ENCODE measurements around the gene TUBA3E. TPM values are rescaled to one million over a fixed set of nuclear protein-coding genes. Genes with fewer than 3 reads are reported as not detected.
A peak's percentile ranks its signal among the peaks of the same experiment; 100 is the strongest.
"Not testable (repeated sequence)": the region's sequence is repeated elsewhere in the genome, so short reads cannot be mapped to it uniquely, and the experiment has no call there.

Gene TUBA3E
- polyA plus RNA-seq, 2 of the 4 experiments (the other 2 are of a cell fraction): not detected

DNA sequence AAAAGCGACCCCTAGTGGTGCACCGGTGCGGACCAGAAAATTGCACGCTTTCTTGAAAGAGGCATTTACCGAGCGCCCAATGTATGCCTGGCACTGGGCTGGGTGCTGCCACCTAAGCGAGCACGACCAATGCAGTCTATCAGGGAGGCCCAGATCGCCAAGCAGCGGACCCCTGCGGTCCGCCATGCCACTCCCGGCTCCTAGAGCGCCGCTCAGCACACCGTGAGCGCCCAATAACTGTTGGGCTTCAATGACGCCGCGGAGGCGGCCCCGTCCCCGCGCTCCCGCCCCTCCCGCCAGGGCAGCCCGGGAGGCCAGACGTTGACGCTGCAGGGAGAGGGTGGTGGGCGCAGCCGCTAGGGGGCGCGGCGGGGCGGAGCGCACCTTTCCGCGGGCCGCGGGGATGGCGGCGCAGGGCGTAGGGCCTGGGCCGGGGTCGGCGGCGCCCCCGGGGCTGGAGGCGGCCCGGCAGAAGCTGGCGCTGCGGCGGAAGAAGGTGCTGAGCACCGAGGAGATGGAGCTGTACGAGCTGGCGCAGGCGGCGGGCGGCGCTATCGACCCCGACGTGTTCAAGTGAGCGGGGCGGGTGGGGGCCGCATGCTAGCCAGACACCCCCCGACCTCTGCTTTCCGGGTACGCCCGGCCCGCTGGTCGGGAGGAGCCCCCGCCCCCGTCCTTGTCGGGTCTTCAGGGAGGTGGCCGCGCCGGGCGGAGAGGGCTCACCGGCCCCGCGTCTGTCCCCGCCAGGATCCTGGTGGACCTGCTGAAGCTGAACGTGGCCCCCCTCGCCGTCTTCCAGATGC is 16.2 kb downstream of the TUBA3E start, which contains the start of gene MZT2B:
MZT2B (plus strand) TSS at position 383 of the 803 bp plus-strand sequence; CDS start at position 404, 21 bp downstream.
- FAIRE-seq: not testable (repeated sequence)

DNA sequence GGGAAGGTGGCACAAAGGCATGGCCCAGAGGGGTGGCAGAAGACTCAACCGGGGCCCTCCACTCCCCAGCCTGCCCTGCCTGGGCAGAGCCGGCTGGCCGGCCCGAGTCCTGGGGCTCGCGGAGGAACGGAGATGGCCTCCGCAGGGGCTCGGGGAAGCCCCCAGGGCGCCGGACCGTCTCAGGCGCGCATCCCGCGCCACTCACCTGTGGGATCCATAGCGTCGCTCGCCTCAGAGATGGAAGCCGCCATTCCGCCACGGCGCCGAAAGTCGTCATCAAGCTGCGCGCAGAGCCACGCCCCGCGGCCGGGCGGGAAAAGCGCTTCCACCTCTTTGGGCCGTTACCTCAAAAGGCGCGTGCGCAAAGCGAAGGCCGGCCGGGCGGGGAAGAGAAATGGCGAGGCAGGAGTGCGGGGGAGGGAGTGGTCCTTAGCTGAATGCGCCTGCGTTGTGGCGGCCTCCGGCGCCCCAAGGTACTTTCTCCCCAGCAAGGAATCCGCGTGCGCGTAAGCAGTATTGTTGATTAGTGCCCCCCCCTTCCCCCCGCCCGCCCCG is 16.8 kb downstream of the TUBA3E start, which contains the start of gene SMPD4:
SMPD4 (minus strand) TSS at position 278 of the 555 bp plus-strand sequence. CDS start 5,010 bp downstream, outside the sequence.
- peak; percentile 43 to 97 for DNase-seq (ENCODE audit: low read depth in 1 of 2, low spot score in 1 of 2)
- POLR2A ChIA-PET: interaction anchor here (0.6 to 2.1 kb wide), 6 partner anchors 16 to 161 kb away, joined by 3 to 24 read pairs (median 5); partner anchors contain the start of gene IMP4

More for the DNA sequence above, 16.2 kb downstream of the TUBA3E start, which contains the start of gene MZT2B:
- H3K4me1 ChIP-seq; H3K9me3 ChIP-seq; TF ChIP-seq FOSL2 (IDR thresholded peaks at IDR 0.05): not testable (repeated sequence)
- ATAC-seq (peak; percentile 83 to 91), DNase-seq (ENCODE audit: low read depth in 1 of 2, low spot score in 1 of 2) (peak; percentile 68 to 87)
- ChIA-PET CTCF (interaction anchor here (0.7 to 6.0 kb wide), 8 partner anchors 11 to 160 kb away, joined by 3 to 96 read pairs (median 6); partner anchors contain the start of gene IMP4), POLR2A (interaction anchor here (0.8 to 2.1 kb wide), 5 partner anchors 16 to 160 kb away, joined by 3 to 24 read pairs (median 5); partner anchors contain the start of gene IMP4)
- TF ChIP-seq ZFP36 (IDR thresholded peaks at IDR 0.05; ENCODE audit: borderline replicate concordance, partially characterized antibody) (peak; percentile 24), FOSL2 (CRISPR knock-in tag; IDR thresholded peaks at IDR 0.05) (0 out of 2 replicates have a peak, but pooled peaks have one; percentile 5), SMC3 (IDR thresholded peaks at IDR 0.05) (peak; percentile 76), PHF8 (IDR thresholded peaks at IDR 0.05; ENCODE audit: borderline replicate concordance, low read depth) (peak; percentile 42; the same call in 1 of the 2 replicates), POLR2A (IDR thresholded peaks at IDR 0.05; ENCODE audit: low read length) (peak; percentile 52), RAD21 (conservative IDR thresholded peaks at IDR 0.05 in 1 of 2, IDR thresholded peaks at IDR 0.05 in 1 of 2) (peak; percentile 35 to 50; a peak in 2 of 5 replicates), MAZ (IDR thresholded peaks at IDR 0.05; ENCODE audit: borderline replicate concordance, low read depth, low read length) (peak; percentile 19; the same call in 1 of the 2 replicates), JUN (IDR thresholded peaks at IDR 0.05) (peak; percentile 54 to 71; a peak in 3 of 5 replicates)
- TF ChIP-seq, protein P1, sequence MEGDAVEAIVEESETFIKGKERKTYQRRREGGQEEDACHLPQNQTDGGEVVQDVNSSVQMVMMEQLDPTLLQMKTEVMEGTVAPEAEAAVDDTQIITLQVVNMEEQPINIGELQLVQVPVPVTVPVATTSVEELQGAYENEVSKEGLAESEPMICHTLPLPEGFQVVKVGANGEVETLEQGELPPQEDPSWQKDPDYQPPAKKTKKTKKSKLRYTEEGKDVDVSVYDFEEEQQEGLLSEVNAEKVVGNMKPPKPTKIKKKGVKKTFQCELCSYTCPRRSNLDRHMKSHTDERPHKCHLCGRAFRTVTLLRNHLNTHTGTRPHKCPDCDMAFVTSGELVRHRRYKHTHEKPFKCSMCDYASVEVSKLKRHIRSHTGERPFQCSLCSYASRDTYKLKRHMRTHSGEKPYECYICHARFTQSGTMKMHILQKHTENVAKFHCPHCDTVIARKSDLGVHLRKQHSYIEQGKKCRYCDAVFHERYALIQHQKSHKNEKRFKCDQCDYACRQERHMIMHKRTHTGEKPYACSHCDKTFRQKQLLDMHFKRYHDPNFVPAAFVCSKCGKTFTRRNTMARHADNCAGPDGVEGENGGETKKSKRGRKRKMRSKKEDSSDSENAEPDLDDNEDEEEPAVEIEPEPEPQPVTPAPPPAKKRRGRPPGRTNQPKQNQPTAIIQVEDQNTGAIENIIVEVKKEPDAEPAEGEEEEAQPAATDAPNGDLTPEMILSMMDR (IDR thresholded peaks at IDR 0.05): peak; percentile 78
- H3K4me3 ChIP-seq: peak within 1 kb of the TSS; percentile 99
- peak within 1 kb of the TSS; percentile 98 for H3K4me2 ChIP-seq
- WGBS (ENCODE audit: missing lambda C conversion rate): 0% methylated on average over 14 of the region's 86 CpGs
- H3K27ac ChIP-seq: peak within 1 kb of the TSS; percentile 93 to 99

DNA sequence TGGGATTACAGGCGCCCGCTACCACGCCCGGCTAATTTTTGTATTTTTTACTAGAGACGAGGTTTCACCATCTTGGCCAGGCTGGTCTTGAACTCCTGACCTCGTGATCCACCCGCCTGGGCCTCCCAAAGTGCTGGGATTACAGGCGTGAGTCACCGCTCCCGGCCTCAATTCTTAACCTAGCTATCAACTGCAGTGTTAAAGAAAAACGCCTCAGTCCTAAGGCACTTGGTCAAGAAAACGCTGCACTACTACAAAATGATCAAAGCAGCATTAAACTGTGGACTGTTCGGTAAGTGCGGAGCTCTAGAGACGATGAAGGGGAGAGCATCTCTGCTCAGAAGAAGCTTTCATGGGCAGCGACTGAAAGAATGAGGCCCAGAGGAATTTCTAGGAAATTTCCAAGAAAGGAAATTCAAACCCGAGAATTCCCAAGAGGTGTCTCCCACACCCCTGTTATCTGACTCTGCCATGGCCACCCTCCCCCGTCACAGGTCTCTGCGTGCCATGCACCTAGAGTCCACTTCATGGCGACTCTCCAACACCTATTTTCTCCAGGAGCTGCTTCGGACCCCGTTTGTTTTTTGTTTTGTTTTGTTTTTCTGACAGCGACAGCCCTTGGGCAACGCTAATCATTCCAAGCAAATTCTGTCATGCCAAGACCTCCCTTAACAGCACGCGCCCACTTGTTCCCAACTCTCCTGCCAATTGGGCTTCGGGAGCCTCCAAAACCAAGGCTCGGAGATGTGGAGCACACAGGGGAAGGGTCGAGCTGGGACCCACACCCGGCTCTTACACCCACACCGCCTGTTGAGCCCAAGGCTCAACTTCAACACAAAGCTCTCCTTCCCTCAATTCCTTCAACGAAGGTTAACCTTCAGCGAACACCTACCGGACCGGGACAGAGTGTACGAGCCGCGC is 17.6 kb downstream of the TUBA3E start:
- ATAC-seq; FAIRE-seq; H3K9me3 ChIP-seq; H3K4me1 ChIP-seq; DNase-seq (ENCODE audit: low read depth in 1 of 2, low spot score in 1 of 2): not testable (repeated sequence)
- Histone ChIP-seq H3K4me2 (peak overlapping the region; percentile 95), H3K4me3 (peak overlapping the region; percentile 99), H3K27ac (peak overlapping the region; percentile 93 to 99)
- ChIA-PET POLR2A (interaction anchor here (0.6 to 2.1 kb wide), 6 partner anchors 15 to 162 kb away, joined by 3 to 24 read pairs (median 5); partner anchors contain the start of gene IMP4), CTCF (interaction anchor here (0.6 to 6.0 kb wide), 11 partner anchors 10 to 162 kb away, joined by 3 to 96 read pairs (median 6); partner anchors contain the start of gene IMP4)
- 14% methylated on average over 30 of the region's 38 CpGs for WGBS (ENCODE audit: missing lambda C conversion rate)

More for the DNA sequence above, 16.8 kb downstream of the TUBA3E start, which contains the start of gene SMPD4:
- Histone ChIP-seq H3K9me3 (no peaks in the 10 kb centered on the region), H3K27ac (peak within 1 kb of the TSS; percentile 93 to 99), H3K4me2 (peak within 1 kb of the TSS; percentile 98), H3K4me1 (peaks cover 9% of the 10 kb centered on the region; the same call in 2 of the 3 replicates), H3K4me3 (peak within 1 kb of the TSS; percentile 99)
- TF ChIP-seq MAZ (IDR thresholded peaks at IDR 0.05; ENCODE audit: borderline replicate concordance, low read depth, low read length): no peak
- TF ChIP-seq POLR2A (IDR thresholded peaks at IDR 0.05; ENCODE audit: low read length): peak; percentile 54
- peak in 1 of 2 experiments; percentile 44; a peak in 2 of 5 replicates for TF ChIP-seq JUN (IDR thresholded peaks at IDR 0.05)
- peak; percentile 99 for TF ChIP-seq KDM5A (IDR thresholded peaks at IDR 0.05)
- no peak for TF ChIP-seq SMC3 (IDR thresholded peaks at IDR 0.05)
- no peak for TF ChIP-seq NR3C1 (IDR thresholded peaks at IDR 0.05)
- TF ChIP-seq HDAC2 (IDR thresholded peaks at IDR 0.05): peak; percentile 93; the same call in 1 of the 2 replicates
- TF ChIP-seq, protein P2, sequence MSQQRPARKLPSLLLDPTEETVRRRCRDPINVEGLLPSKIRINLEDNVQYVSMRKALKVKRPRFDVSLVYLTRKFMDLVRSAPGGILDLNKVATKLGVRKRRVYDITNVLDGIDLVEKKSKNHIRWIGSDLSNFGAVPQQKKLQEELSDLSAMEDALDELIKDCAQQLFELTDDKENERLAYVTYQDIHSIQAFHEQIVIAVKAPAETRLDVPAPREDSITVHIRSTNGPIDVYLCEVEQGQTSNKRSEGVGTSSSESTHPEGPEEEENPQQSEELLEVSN (IDR thresholded peaks at IDR 0.05; ENCODE audit: borderline replicate concordance, low read depth): peak; percentile 85
- TF ChIP-seq, protein P3, sequence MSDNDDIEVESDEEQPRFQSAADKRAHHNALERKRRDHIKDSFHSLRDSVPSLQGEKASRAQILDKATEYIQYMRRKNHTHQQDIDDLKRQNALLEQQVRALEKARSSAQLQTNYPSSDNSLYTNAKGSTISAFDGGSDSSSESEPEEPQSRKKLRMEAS (IDR thresholded peaks at IDR 0.05): peak; percentile 77
- 0 out of 2 replicates have a peak, but pooled peaks have one; percentile 55 for TF ChIP-seq PHF8 (IDR thresholded peaks at IDR 0.05; ENCODE audit: borderline replicate concordance, low read depth)
- peak; percentile 75 for TF ChIP-seq MYC (IDR thresholded peaks at IDR 0.05; ENCODE audit: borderline replicate concordance, low read length)
- TF ChIP-seq, protein P4, sequence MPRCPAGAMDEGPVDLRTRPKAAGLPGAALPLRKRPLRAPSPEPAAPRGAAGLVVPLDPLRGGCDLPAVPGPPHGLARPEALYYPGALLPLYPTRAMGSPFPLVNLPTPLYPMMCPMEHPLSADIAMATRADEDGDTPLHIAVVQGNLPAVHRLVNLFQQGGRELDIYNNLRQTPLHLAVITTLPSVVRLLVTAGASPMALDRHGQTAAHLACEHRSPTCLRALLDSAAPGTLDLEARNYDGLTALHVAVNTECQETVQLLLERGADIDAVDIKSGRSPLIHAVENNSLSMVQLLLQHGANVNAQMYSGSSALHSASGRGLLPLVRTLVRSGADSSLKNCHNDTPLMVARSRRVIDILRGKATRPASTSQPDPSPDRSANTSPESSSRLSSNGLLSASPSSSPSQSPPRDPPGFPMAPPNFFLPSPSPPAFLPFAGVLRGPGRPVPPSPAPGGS (IDR thresholded peaks at IDR 0.05): 0 out of 3 replicates have a peak, but pooled peaks have one; percentile 14
- peak; percentile 80 to 82 for ATAC-seq
- CTCF ChIA-PET: interaction anchor here (0.6 to 6.0 kb wide), 11 partner anchors 10 to 161 kb away, joined by 3 to 96 read pairs (median 6); partner anchors contain the start of gene IMP4
- no CpG with 5 or more reads among the region's 55 CpGs for WGBS (ENCODE audit: missing lambda C conversion rate)
- FAIRE-seq: no peak

DNA sequence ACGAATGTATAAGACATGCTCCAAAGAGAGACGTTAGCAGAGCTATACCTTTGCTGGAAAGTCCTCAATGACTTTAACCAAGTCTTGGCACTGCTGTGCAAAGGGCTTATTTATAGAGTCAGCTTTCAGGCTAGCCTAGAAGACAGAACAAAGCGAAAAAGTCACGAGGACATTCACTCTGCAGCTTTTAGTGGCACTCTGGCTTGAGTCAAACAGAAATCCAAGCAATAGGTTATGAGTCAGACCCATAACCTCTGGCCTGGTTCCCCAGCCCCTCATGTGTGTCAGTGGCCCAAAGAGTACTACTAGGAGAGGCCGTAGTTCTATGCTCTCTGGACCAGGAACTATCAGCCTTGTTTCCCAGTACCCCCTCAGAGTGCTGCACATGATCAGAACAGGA is 23.4 kb downstream of the TUBA3E start:
- not testable (repeated sequence) for FAIRE-seq

More for the DNA sequence above, 23.4 kb downstream of the TUBA3E start:
- H3K9me3 ChIP-seq; H3K27ac ChIP-seq; H3K4me1 ChIP-seq; ATAC-seq; H3K4me3 ChIP-seq; DNase-seq (ENCODE audit: low read depth in 1 of 2, low spot score in 1 of 2); H3K4me2 ChIP-seq; POLR2A ChIA-PET: not testable (repeated sequence)
- CTCF ChIA-PET: interaction anchor here (0.7 kb wide), 1 partner anchor 17 kb away, joined by 3 read pairs; no protein-coding TSS in a partner anchor
- 88% methylated on average over 5 of the region's 5 CpGs for WGBS (ENCODE audit: missing lambda C conversion rate)

All from A549 (cell line).